AG09309 (cell line): ENCODE measurements around the gene ACTR6.

Experiments
- DNase-seq: peaks from one replicate; pipeline ENCODE4 v3.0.0-alpha.2; 2010; ENCODE audit warnings: low read depth
- H3K4me3 ChIP-seq: 2 replicates; pipeline ENCODE4 v1.5.1; 2011; ENCODE audit warnings: mild to moderate bottlenecking, low read depth, low read length, moderate library complexity; ENCODE audit not compliant: control insufficient read depth
- CTCF ChIP-seq: IDR thresholded peaks from 2 replicates; pipeline ENCODE4 v1.5.1; 2011; ENCODE audit warnings: mild to moderate bottlenecking, low read depth, low read length, inconsistent platforms; ENCODE audit not compliant: insufficient read depth, control insufficient read depth; ENCODE audit errors: missing control alignments

Gene ACTR6

GRCh38 chr12:100189636-100190394 is 10.8 kb upstream of the ACTR6 start:
- H3K4me3 ChIP-seq, result no peak overlapping the region
- no peak for TF ChIP-seq CTCF
- no peak for DNase-seq

- no peak for TF ChIP-seq CTCF
- H3K4me3 ChIP-seq, result no peak overlapping the region
- no peak for DNase-seq
Measured at GRCh38 chr12:100193085-100193484, 7.5 kb upstream of the ACTR6 start.

GRCh38 chr12:100197486-100197885 is 3.1 kb upstream of the ACTR6 start:
- H3K4me3 ChIP-seq, result no peak overlapping the region
- TF ChIP-seq CTCF, result no peak
- no peak for DNase-seq

GRCh38 chr12:100199023-100199346 is 1.6 kb upstream of the ACTR6 start:
- DNase-seq, result no peak
- no peak for TF ChIP-seq CTCF

GRCh38 chr12:100199347-100200149 is 1.1 kb upstream of the ACTR6 start:
- no peak for DNase-seq
- TF ChIP-seq CTCF, result no peak
- H3K4me3 ChIP-seq, result peak overlapping the region; percentile 72

More at GRCh38 chr12:100199023-100199346, 1.6 kb upstream of the ACTR6 start:
- peak overlapping the region; percentile 72 for H3K4me3 ChIP-seq

- no peak for DNase-seq
- no peak for TF ChIP-seq CTCF
- peak overlapping the region; percentile 72 for H3K4me3 ChIP-seq
Measured at GRCh38 chr12:100201604-100202423, 1.2 kb downstream of the ACTR6 start.
